ENCODE results near the gene RAPGEF4. TPM values are rescaled to one million over a fixed set of nuclear protein-coding genes. Genes with fewer than 3 reads are reported as not detected.

The RAPGEF4 gene
- total RNA-seq = 0.79 and 1.9 TPM in 2 replicates

DNA sequence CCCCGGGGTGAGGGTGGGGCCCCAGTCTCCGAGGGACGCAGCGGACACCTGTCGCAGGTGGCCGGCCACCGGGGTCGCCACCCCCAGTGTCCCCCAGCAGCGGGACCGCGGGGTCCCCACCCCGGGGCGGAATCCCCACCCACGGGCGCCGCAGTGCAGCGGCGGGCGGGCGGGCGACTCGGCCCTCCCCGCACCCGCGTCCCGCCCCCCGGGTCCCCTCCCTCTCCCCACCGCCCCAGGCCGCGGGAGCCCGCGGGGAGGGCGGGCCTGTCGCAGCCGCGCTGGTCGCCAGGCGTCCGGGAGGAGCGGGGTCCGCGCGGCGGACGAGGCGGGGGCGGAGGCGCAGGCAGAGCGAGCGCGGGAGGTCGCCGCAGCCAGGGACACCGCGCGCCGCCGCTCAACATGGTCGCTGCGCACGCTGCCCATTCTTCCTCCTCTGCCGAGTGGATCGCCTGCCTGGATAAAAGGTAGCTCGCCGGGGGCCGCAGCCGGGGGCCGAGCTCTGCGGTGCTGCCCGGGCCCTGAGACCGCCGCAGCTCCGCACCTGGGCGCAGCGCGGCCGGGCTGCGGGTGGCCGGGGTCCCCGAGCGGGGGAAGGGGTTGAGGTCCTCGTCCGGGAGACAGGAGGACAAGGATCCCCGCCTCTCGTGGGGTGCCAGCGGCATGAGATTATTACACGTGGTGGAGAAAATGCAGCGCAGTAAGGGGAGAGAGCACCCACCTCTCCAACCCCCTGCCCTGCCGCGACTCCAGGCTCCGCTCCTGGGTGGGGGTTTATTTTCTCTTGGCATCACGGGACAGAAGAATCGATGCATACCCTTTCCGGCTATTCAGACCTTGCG lies at the start of gene RAPGEF4:
Gene RAPGEF4 (plus strand): TSS at position 264 of the 842 bp plus-strand sequence. CDS start 139 bp downstream, at position 403.

DNA sequence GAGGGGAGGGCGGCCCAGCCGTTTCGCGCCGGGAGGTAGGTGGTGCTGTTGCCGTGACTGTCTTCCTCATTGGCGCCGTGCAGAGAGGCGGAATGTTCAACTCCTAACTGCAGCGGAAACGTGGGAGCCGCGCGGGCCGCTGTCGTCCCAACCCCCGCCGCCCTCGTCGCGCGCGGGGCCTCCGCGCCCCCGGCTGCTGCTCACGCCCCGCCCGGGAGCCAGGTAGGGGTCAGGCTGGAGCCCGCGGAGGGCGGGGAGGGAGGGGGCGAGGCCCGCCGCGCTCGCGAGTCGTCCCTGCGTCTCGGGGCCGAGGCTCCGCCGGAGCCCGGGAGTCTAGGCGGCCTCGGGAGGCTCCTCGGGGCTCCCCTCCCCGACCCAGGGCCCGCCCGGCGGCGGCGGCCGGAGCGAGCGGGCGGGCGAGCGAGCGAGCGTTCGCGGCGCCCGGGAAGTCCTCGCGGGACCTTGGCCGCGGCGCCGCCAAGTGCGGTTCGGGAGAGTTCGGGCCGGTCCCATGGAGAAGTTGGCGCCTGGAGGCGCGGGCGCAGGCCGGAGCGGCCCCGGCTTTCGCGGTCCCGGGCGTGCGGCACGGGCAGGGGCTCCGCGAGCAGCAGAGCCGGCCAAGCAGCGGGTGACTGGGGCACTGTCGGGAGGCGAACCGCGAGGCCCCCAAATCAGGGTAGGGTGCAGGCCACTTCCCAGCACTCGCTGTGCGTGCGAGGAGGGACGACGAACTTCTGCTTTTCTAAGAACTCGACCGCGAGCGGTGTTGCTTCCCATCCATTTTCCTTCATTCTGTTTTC lies 340.3 kb downstream of the RAPGEF4 start, which contains the start of gene MAP3K20:
Gene MAP3K20 (plus strand): TSS at position 66 of the 800 bp plus-strand sequence. CDS start 15,186 bp downstream, outside the sequence.

Other genes with a start within 250 kb of the RAPGEF4 start
- gene PDK1, start 179.8 kb upstream of the RAPGEF4 start, total RNA-seq = 7.8 and 9.0 TPM in 2 replicates